MM.1S (cell line): Measurements from ENCODE around the gene TRABD2B.

Experiments used
- EZH2 ChIP-seq: fragments of 300-600 bp; sonication (generic); optimal IDR thresholded peaks from 2 replicates; pipeline ENCODE3; 2017; ENCODE audit warnings: low read depth, mild to moderate bottlenecking, antibody characterized with exemption, low read length, mixed read lengths
- TF ChIP-seq, protein P1 (sequence below): fragments of 300-600 bp; sonication (generic); IDR thresholded peaks from 2 replicates; pipeline ENCODE4 v1.5.1; 2016; ENCODE audit warnings: antibody characterized with exemption, low read length, mixed read lengths

DNA sequence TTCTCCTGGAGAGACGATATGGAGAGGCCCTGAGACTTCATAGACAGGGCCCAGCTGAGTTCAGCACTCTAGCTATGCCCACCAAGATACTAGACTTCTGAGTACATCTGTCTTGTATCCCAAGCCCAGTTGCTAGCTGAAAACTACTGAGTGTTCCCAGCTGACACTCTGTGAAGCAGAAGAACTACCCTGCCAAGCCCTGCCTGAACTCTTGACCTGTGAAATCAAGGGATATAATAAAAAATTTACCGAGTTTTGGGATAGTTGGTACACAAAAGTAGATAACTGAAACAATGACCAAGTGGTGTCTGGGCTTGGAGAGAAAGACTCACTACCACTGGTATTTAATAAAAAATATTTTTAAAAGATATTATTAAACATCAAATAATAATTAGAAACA is 267.5 kb downstream of the TRABD2B start:
- TF ChIP-seq, protein P1, sequence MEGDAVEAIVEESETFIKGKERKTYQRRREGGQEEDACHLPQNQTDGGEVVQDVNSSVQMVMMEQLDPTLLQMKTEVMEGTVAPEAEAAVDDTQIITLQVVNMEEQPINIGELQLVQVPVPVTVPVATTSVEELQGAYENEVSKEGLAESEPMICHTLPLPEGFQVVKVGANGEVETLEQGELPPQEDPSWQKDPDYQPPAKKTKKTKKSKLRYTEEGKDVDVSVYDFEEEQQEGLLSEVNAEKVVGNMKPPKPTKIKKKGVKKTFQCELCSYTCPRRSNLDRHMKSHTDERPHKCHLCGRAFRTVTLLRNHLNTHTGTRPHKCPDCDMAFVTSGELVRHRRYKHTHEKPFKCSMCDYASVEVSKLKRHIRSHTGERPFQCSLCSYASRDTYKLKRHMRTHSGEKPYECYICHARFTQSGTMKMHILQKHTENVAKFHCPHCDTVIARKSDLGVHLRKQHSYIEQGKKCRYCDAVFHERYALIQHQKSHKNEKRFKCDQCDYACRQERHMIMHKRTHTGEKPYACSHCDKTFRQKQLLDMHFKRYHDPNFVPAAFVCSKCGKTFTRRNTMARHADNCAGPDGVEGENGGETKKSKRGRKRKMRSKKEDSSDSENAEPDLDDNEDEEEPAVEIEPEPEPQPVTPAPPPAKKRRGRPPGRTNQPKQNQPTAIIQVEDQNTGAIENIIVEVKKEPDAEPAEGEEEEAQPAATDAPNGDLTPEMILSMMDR = no peak
- no peak for TF ChIP-seq EZH2
